NCI-H69 (cell line): ENCODE results near the gene TEX28.
A peak's percentile ranks its signal among the peaks of the same experiment; 100 is the strongest.
"Not testable (repeated sequence)": the region's sequence is repeated elsewhere in the genome, so short reads cannot be mapped to it uniquely, and the experiment has no call there.

Experiments used
- DNase-seq: peaks from one replicate; lab custom pipeline; 2025; lab: John Stamatoyannopoulos, UW

Gene TEX28, protein sequence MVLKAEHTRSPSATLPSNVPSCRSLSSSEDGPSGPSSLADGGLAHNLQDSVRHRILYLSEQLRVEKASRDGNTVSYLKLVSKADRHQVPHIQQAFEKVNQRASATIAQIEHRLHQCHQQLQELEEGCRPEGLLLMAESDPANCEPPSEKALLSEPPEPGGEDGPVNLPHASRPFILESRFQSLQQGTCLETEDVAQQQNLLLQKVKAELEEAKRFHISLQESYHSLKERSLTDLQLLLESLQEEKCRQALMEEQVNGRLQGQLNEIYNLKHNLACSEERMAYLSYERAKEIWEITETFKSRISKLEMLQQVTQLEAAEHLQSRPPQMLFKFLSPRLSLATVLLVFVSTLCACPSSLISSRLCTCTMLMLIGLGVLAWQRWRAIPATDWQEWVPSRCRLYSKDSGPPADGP

DNA sequence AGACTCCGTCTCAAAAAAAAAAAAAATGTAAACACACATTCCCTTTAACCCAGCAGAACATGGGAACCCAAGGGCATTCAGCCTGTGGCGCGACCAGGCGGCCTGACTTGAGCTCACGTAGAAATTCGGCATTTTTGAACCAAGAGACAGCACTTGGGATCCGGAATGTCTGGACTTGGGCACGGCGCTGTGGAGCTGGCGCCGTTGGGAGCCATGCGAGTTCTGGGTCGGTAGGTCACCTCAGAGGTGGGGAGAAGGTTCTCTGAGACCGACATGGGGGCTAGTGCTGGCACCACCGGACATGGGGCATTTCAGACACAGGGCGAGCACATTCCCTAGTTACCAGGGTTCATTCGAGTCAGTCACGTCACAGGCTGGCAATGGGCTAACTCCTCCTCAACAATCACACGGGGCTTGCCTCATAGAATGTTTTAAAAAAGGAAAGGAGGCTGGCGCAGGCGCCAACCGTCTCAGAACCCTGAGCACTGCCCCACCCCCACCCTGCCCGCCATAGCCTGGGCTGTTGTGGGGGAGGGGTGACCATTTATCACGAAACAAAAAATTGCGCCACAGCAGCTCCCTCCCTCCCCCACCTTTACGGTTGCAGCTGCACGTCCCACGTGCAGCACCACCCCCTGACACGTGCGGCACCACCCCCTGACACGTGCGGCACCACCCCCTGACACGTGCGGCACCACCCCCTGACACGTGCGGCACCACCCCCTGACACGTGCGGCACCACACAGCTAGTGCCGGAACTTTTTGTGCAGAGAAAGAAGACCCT lies at the start of gene TEX28:
Gene TEX28, minus strand, starts transcription at position 334 of the 784 bp plus-strand sequence. CDS start 3,007 bp downstream, outside the sequence.
- no peak for DNase-seq

DNA sequence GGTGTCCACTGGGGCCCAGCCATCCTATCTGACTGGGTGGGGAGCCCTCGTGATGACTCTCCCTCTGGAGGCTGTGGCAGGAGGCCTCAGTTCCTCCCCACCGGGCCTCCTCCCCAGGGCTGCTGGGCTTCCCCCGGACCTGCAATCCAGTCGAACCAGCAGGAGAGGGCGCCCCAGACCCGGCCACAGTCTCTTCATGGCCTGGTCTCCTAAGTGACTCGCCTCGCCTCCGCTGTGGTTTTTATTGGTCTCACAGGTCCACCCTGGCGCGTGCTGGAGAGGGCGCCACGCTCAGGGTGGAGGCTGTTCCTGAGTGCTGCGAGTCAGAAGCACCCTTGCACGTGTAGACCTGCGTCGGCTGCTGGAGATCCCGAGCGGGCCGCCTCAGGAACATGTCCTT lies 48.7 kb upstream of the TEX28 start:
- DNase-seq, result not testable (repeated sequence)

DNA sequence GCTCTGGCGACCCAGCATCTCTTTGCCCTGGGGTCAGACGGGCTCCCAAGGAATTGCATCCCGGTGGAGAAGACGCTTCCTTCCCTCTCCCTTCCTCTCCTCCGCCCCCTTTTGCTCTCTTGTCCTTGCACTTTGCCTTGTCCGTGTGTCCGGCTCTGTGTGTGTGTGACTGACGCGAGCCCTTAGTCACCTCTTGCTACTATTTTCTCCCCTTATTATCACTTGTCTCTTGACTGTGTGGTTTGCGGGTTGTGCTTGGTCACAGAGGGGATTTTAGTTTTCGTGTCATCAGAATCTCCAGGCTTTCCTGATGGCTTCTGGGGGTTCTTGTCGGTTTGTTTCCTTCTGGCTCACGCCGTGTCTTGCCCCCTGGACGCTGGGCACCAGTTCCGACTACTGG lies 48.1 kb upstream of the TEX28 start:
- DNase-seq, result not testable (repeated sequence)

DNA sequence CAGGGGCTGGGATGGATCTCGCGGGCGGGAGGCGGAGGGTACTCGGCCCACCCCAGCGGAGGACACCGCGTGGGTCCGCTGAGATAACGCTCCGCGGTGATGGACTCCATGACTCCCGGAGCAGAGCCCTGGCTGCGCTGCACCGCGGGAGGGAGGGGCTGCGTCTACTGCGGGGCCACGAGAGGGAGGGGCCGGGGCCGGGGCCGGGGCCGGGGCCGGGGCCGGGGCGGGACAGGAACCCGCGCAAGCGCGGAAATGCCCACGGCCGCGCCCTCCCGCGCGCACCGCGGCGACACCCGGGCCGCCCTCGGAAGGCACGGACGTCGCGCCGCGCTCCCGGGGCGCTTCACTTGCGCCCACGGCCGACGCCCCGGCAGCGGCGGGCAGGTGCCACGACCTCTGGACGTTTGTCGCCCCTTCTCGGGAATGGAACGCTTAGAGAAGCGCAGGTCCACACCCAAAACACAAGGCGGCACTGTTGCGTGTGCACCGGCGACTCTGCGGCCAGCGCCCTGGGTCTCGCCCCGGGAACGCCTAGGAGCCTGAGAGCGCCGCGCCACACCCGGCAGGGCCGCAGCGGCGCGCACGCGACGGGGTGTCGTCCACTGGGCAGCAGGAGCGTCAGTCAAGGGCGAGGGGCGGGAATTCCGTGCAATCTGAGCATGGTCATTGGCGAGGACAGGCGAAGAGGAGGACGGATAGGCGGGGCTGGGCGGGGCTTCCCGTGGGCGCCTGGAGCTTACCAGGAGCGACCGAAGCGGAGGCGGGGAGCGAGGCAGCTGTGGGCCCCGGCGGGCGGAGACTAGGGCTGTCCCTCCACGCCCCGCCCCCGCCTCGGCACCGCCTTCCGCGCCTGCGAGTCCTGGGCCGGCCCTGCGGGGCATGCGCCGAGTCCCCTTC lies 46.7 kb upstream of the TEX28 start:
- not testable (repeated sequence) for DNase-seq

DNA sequence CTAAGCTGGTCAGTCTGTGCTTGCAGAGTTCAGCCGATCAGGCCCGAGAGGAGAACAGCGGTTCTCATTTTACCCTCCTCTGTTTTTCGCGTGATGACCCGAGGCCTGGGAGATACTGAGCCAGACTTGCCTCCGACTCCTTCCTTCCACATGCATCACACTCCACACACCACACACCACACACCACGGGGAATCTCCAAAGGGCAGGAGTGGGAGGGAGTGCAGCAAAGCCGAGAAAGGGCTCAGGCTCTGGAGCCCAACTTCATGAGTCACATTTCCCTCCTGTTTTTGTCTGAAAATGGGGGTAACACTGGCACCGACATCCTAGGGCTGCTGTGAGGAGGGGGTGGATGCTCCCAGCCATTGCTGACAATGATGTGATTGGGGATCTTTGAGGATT lies 39.6 kb upstream of the TEX28 start:
- no peak for DNase-seq

DNA sequence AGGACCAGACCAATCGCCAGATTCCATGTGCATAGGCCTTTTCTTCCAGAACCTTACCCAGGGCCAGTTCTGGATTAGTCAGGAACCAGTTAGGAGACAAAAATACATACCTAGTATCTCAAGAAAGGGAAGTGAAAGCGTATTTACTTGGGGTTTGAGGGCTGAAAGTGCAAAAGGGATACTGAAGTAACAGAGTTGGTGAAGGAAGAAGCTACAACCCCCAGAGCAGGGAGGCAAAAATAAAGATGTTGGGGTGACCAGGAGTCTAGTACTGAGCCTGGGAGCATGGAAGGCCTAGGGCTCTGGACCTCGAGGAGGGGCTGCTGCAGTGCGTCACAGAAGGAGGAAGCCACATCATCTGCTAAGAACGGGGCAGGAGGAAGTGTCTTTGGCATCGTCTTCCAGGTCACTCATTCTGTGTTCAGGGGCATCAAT lies 38.9 kb upstream of the TEX28 start:
- no peak for DNase-seq

DNA sequence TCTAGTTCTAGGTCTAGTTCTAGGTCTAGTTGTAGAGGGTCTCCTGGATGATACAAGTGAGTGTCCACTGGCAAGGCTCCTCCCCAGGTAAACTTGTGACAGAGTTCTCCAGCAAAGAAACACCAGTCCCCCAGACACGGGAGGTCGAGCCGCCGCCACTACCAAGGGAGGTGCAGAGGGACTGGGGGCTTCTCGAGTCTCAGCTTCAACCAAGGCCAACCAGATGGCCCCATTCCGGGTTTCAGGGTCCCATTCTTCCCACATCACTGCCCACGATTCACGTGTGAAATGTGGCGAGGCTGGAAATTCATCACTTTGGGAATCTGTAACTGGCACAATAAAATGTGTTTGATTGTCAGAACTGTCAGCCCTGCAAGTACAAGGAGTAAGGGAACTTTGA lies 38.2 kb upstream of the TEX28 start:
- no peak for DNase-seq

DNA sequence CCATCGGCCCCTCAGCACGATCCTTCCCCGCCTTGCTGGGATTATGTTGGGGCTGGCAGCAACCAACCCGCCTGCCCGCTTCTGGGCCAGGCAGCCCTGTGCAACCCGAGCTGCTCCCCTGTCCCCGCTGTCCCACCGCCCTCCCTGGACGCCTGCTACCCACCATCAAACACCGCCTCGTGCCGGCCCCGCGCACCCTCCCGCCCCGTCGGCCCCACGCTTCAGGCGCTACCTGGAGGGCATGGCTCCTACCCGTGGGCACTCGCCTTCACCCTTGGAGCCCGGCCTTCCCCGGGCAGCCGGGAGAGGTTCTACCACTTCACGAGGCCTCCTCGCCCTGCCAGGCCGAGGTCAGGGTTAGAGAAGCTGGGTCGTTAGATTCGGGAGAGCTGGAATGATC lies 37.6 kb upstream of the TEX28 start:
- DNase-seq, result no peak

DNA sequence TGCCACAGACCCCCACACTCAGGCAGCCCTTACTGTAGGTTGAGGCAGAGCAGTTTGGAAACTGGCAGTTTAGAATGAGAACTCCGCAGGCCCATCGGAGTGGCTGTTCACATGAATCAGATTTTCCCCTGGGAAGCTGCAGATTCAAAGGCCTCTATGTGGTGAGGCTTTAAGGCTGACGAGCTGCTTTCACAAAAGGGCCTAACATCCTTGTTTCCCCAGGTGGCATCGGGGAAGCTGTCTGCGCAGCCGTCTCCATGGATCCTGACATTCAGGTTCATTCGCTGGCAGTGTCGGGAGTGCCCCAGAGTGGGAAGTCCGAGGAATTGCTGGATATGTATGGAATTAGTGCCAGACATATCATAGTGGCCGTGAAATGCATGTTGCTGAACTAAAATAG lies 34.4 kb upstream of the TEX28 start:
- peak; percentile 68 for DNase-seq

DNA sequence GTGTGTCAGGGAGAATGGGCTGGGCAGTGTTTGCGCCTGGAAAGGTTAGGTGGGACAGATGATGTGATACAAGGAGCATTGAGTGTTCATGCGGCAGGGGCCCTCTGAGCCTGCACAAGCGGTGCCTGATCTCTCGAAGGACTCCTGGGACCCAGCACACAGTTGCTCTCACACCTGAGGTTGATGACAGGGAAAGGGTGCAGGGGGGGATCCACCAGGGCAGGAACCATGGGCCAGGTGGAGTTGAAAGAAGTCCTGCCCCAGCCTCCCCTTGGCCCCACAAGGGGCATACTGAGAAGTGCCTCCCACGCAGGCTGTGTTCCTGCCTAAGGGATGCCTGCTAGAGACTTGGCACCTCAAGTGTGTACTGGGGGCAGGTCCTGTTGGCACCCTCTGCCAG lies 33.7 kb upstream of the TEX28 start:
- no peak for DNase-seq

DNA sequence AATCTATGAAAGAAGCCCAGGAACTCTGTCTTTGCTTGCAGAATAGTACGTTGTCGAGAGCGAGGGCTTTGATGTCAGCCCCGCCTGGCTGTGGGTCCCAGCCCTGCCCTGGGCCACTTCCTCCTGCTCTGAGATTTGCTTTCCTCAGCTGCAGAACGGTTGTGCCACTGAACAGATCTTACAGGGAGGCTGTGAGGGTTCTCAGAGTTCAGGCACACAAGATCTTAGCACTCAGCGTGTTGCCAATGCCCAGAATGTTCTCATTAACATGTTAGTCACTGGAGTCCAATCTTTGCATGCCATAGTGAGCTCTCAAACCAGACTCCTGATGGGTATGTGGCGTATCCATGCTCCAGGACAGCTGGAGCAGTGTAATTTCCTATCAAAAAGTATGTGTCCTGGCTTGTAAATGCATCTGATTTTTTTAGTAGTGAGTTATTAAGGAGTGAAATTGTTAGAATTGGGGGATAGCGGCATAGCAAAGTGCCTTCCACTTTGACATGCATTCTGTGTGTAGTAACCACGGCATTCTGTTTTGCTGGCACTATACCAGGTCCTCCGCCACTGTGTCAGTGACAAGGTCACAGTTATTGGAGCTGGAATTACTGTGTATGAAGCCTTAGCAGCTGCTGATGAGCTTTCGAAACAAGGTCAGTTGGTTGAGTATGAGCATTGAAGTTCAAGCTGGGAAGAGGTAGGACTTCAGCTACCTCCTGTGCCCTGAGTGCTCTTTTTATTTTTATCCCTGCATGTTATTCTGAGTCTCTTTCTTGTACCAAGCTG lies 32.3 kb upstream of the TEX28 start:
- no peak for DNase-seq

DNA sequence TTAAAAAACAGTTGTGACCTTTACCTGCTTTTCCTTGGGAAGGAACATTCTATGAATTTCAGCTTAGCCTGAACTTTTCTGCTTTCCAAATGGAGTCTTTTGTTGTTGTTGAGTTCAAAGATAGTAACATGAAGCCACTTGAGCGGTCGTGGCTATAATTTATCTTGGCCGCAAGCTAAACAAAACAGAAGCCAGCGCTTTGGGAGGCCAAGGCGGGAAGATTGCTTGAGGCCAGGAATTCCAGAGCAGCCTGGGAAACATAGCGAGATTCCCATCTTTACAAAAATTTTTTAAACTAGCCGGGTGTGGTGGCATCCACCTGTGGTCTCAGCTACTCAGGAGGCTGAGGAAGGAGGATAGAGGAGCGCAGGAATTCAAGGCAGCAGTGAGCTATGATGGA lies 30.6 kb upstream of the TEX28 start:
- no peak for DNase-seq

DNA sequence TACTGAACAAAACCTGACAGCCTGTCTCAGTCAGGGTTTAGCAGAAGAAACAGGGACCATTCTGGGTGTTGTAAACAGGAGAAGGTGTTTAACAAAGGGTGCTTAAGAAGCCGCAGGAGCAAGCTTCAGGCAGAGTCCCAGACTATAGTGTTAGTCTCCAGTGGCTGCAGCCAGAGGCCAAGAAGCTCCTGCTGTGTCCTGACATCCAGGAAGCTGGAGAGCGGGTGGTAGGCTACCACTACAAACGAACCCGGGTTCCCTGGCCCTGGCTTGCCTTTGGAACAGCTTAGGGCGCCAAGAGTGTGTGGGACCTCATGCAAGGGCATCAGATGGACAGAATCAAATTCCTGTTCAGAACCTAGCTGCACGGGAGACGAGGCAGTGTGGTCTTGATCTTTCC lies 28.6 kb upstream of the TEX28 start:
- DNase-seq, result no peak

DNA sequence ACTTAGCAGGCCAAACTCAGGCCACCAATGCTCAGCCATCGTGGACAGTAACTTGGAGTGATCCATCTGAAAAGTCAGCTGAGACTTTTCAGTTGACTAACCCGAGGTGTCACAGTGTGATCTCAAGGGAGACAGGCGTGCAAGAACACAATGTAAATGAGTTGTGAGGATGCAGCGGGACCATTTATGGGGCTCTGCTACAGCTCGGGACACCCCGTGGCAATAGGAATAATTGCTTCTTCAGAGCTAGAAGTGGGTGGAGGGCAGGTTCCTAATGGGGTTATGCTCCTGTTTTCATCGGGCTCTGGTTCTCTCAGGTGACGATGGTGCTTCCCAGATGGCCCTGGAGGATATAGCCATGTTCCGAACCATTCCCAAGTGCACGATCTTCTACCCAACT lies 28.0 kb upstream of the TEX28 start:
- DNase-seq, result no peak

DNA sequence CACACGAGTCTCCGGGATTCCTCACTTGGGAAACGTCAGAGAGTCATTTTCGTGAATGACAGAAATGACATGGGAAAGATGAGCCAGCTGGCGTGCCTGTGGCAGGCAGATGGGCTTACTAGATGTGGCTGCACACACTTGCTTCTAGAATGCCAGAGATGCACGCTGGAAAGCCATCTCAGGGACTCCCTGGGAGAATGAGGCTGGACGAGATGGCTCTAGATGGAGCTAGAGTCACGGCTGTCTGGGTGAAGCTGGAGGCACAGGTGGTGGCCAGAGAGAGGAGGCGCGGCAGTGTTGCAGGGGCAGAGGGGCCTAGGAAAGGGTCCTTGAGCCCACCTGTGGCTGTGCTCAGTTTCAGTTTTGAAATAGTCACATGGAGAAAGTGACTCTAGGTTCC lies 26.7 kb upstream of the TEX28 start:
- DNase-seq, result peak; percentile 11

DNA sequence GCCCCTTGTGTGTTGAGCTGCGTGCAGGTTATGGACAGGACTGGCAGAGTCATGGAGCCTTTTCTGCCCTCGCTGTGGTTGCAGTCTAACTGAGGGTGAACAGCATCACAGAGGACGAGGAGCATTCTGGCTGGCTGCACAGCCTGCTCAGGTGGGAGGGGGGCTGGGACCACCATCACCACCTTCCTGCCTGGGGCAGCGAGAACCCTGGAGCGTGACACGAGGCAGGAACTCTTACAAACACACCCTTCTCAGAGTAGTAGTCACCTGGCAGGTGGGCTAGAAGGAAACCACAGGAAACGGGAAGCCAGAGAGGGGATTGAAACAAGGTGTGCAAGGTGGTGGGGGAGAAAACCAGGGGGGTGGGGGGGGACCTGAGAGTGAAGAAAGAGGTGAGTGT lies 26.2 kb upstream of the TEX28 start:
- no peak for DNase-seq

DNA sequence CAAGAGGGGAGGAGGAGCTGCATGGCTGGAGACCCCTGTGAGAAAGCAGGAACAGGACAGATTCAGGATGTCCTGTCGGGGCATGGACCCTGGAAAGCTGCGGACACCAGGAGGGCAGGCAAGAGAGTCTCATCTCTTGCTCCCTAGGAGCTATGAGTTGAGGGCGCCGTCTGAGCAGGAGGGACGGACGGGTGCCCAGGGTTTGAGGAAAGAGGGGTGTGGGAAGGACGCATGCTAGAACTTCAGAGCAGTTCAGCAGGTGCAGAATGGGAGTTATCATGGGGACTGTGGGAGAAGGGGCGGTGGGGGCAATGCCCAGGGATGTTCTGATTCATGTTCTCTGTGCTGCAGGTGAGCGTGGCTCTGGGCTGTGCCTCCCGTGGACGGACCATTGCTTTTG lies 25.5 kb upstream of the TEX28 start:
- DNase-seq, result no peak

DNA sequence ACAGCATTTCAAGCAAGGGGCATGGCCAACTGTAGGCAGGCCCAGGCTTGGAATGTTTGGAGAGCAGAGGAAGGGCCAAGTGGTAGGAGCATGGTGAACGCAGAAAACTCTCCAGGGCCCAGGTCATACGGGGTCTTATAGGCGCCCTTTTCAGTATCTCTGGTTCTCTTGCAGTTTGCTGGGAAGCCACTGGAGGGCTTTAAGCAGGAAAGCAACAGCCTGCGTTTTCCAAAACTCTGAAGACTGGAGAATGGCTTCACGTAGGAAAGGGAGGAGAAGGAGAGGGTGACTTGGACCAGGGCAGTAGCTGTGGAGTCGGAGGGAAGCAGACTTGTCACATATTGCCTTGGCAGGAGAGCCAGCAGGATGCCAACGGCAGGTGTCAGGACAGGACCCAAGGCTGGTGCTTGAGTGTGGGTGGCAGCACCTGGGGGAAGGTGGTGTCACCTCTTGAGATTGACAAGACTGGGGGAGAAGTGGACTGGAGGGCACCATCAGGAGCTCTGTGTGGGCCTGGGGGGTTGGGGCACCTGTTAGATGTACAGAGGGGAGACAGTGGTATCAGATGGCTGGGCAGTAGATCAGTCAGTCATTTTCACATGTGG lies 22.6 kb upstream of the TEX28 start:
- peak; percentile 22 for DNase-seq

DNA sequence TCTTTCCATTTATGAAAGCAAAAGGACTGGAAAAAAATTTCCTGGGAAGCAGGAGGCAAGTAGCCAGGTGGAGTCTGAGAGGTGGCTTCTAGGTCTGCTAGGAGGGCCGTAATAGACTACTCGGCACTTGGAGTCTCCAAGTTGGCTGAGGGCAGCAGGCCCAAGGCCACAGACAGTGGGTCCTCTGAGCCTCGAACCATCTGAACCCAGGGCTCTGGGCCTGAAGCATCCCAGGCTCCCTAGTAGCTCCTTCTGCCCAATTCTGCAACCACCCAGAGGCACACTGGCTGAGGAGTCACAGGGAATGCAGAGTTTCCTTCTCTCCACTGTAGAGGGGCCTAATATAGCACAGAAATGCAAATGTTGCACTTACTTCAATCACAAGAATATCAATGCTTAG lies 20.5 kb upstream of the TEX28 start:
- no peak for DNase-seq

DNA sequence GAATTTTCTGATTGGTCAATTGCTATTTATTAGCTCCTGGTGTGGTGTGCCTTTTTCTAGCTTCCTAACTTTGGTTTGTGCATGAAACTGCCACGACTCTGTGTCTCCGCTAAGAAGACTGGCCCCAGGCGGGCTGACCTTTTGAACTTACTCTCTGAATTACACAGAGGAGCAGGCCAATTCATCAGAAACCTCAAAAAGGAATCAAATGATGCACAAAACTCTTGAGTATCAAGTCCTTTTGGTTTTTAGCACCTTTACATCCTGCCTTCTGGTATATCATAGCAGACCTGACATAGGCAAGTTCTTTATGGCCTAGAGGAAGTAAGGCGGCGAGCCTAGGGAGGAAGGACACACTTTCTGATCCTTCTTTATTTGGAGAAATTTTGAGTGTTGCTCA lies 18.2 kb upstream of the TEX28 start:
- DNase-seq, result no peak

DNA sequence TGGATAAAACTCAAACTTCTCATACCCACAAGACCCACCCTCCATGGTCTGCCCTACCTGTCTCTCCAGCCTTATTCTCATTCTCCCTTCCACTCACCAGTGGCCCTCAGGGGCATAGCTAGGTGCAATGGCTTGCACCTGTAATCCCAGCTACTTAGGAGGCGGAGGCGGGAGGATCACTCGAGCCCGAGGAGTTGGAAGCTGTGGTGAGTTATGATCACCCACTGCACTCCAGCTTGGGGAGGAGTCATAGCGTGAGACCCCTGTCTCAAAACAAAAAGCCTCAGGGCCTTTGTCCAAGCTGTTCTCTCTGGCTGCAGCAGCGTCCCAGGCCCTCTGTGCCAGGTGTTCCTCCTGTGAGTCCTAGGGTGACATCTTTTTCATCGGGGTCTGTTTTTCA lies 17.2 kb upstream of the TEX28 start:
- DNase-seq, result no peak
